IMR-90 (cell line): ENCODE data around the gene OXNAD1. TPM values are rescaled to one million over a fixed set of nuclear protein-coding genes. Genes with fewer than 3 reads are reported as not detected.
A peak's percentile ranks its signal among the peaks of the same experiment; 100 is the strongest.

Source experiments
- ATAC-seq: fragments of 200-7000 bp; cut with Tn5 transposase; 2 replicates; pipeline ENCODE4 v1.9.1; 2020; ENCODE audit warnings: low read depth, mild to moderate bottlenecking, moderate library complexity
- BruUV-seq: library from RNA; stranded (reverse); fragments of 400-500 nt; replicated peaks from 2 replicates; lab custom pipeline; 2021; lab: Mats Ljungman, UMichigan
- CTCF ChIA-PET: fragments of 300-600 bp; formaldehyde crosslinking; extraction: SDS; loops from one replicate; lab custom pipeline; 2021; ENCODE audit warnings: antibody characterized with exemption; lab: Yijun Ruan, JAX
- POLR2A ChIA-PET: fragments of 300-600 bp; sonication (Branson Sonifier 250); formaldehyde crosslinking; loops from one replicate; lab custom pipeline; 2022; ENCODE audit warnings: antibody characterized with exemption; ENCODE audit not compliant: unreplicated experiment; lab: Charles Lee
- DNase-seq: peaks from one replicate; pipeline ENCODE4 v3.0.0; 2013
- H2AFZ ChIP-seq: replicated peaks from 2 replicates; pipeline ENCODE3; 2013; ENCODE audit warnings: low read length, mild to moderate bottlenecking; ENCODE audit not compliant: poor library complexity
- H2AK5ac ChIP-seq: 2 replicates; pipeline ENCODE4 v1.6.1; 2013; ENCODE audit warnings: low read depth, low read length, inconsistent platforms
- H2AK9ac ChIP-seq: replicated peaks from 2 replicates; pipeline ENCODE3; 2013; ENCODE audit warnings: mild to moderate bottlenecking, low read depth, low read length, moderate library complexity; ENCODE audit not compliant: poor library complexity
- H2BK120ac ChIP-seq: 2 replicates; pipeline ENCODE4 v1.6.1; 2013; ENCODE audit warnings: low read depth, low read length, inconsistent platforms
- H2BK15ac ChIP-seq: 3 replicates; pipeline ENCODE4 v1.6.1; 2013; ENCODE audit warnings: low read depth, low read length, inconsistent platforms
- H2BK20ac ChIP-seq: 2 replicates; pipeline ENCODE4 v1.6.1; 2013; ENCODE audit warnings: low read depth, mild to moderate bottlenecking, inconsistent platforms, low read length, moderate library complexity
- H2BK5ac ChIP-seq: 2 replicates; pipeline ENCODE4 v1.6.1; 2013; ENCODE audit warnings: mild to moderate bottlenecking, low read depth, low read length, inconsistent platforms; ENCODE audit not compliant: poor library complexity, severe bottlenecking
- H3K14ac ChIP-seq: replicated peaks from 2 replicates; pipeline ENCODE4 v1.6.1; 2013; ENCODE audit warnings: low read depth, low read length, inconsistent platforms
- H3K18ac ChIP-seq: 2 replicates; pipeline ENCODE4 v1.6.1; 2013; ENCODE audit warnings: low read depth, low read length, control low read depth
- H3K23ac ChIP-seq: 2 replicates; pipeline ENCODE4 v1.6.1; 2013; ENCODE audit warnings: low read depth, low read length, inconsistent platforms
- H3K27ac ChIP-seq: 2 replicates; pipeline ENCODE4 v1.5.1; 2013; ENCODE audit warnings: mild to moderate bottlenecking, control low read depth, low read length; ENCODE audit not compliant: insufficient read depth
- H3K27me3 ChIP-seq: 2 replicates; pipeline ENCODE4 v1.6.1; 2013; ENCODE audit warnings: low read length; ENCODE audit not compliant: control insufficient read depth, insufficient read depth
- H3K36me3 ChIP-seq: 2 replicates; pipeline ENCODE4 v1.6.1; 2013; ENCODE audit warnings: low read length, mixed read lengths; ENCODE audit not compliant: control insufficient read depth, insufficient read depth
- H3K4ac ChIP-seq: 2 replicates; pipeline ENCODE4 v1.6.1; 2013; ENCODE audit warnings: low read depth, low read length, inconsistent platforms
- H3K4me1 ChIP-seq: 2 replicates; pipeline ENCODE4 v1.6.1; 2013; ENCODE audit warnings: low read length, mixed read lengths; ENCODE audit not compliant: control insufficient read depth, insufficient read depth
- H3K4me2 ChIP-seq: 2 replicates; pipeline ENCODE4 v1.6.1; 2013; ENCODE audit warnings: low read depth, mild to moderate bottlenecking, control low read depth, low read length, moderate library complexity
- H3K4me3 ChIP-seq: 2 replicates; pipeline ENCODE4 v1.5.1; 2013; ENCODE audit warnings: low read depth, mild to moderate bottlenecking, control low read depth, low read length, moderate library complexity; ENCODE audit not compliant: insufficient read depth
- H3K56ac ChIP-seq: 2 replicates; pipeline ENCODE4 v1.6.1; 2013; ENCODE audit warnings: low read length, inconsistent platforms; ENCODE audit not compliant: insufficient read depth; ENCODE audit errors: extremely low read depth
- H3K79me1 ChIP-seq, 2 experiments: 2 replicates each; pipeline ENCODE4 v1.6.1; 2013; ENCODE audit warnings: low read length in 2 of 2, inconsistent platforms in 1 of 2, low read depth in 1 of 2
- H3K9ac ChIP-seq: 2 replicates; pipeline ENCODE4 v1.6.1; 2013; ENCODE audit warnings: low read depth, low read length, control low read depth
- H3K9me1 ChIP-seq: 2 replicates; pipeline ENCODE4 v1.6.1; 2013; ENCODE audit warnings: low read length, inconsistent platforms; ENCODE audit not compliant: insufficient read depth
- H3K9me3 ChIP-seq: 2 replicates; pipeline ENCODE4 v1.6.1; 2013; ENCODE audit warnings: low read length; ENCODE audit not compliant: control insufficient read depth, insufficient read depth
- H4K20me1 ChIP-seq: 2 replicates; pipeline ENCODE4 v1.6.1; 2013; ENCODE audit warnings: low read length, inconsistent platforms; ENCODE audit not compliant: insufficient read depth
- H4K5ac ChIP-seq: 2 replicates; pipeline ENCODE4 v1.6.1; 2013; ENCODE audit warnings: mild to moderate bottlenecking, low read depth, low read length, control low read depth
- H4K8ac ChIP-seq, 2 experiments: 2 replicates each; pipeline ENCODE4 v1.6.1; 2013; ENCODE audit warnings: low read depth in 2 of 2, low read length in 2 of 2, control low read depth in 1 of 2, inconsistent platforms in 1 of 2
- H4K91ac ChIP-seq: 2 replicates; pipeline ENCODE4 v1.6.1; 2013; ENCODE audit warnings: low read depth, low read length, inconsistent platforms; ENCODE audit not compliant: insufficient read depth
- CHD1 ChIP-seq: IDR thresholded peaks from 2 replicates; pipeline ENCODE4 v1.6.1; 2012; ENCODE audit warnings: low read depth, low read length, improper control_type of control experiment
- MAFK ChIP-seq: IDR thresholded peaks from 2 replicates; pipeline ENCODE4 v1.6.1; 2012; ENCODE audit warnings: low read depth, low read length, improper control_type of control experiment
- USF2 ChIP-seq: fragments of 150-350 bp; IDR thresholded peaks from 2 replicates; pipeline ENCODE4 v1.6.1; 2017; ENCODE audit warnings: mild to moderate bottlenecking, antibody characterized with exemption, low read length, low read depth
- WGBS, 2 experiments: methylation state at CpG; one replicate each; pipeline versions ENCODE4 v1.1.5 to v1.1.7; 2013; ENCODE audit warnings: missing lambda C conversion rate in 2 of 2; ENCODE audit not compliant: insufficient read length in 1 of 2; ENCODE audit errors: extremely low coverage in 2 of 2; 5-methylcytosine and 5-hydroxymethylcytosine counted together
- dilution Hi-C: fragments of 300-500 bp; cut with HindIII; formaldehyde crosslinking; loops from one replicate; pipeline ENCODE4 v1.14.3; 2018; ENCODE audit warnings: low sequenced_read_pairs; ENCODE audit not compliant: unreplicated experiment
- in situ Hi-C: fragments of 300-500 bp; cut with MboI; formaldehyde crosslinking; loops from 3 replicates; pipeline ENCODE4 v1.14.3; 2019; ENCODE audit warnings: low sequenced_read_pairs, inconsistent platforms, mixed read lengths
- intact Hi-C: fragments of 100-400 bp; cut with micrococcal nuclease; formaldehyde crosslinking; loops from 2 replicates; pipeline ENCODE4 v1.10.0; 2022
- polyA plus RNA-seq, 3 experiments: library from polyadenylated mRNA; depleted of rRNA; stranded (reverse); fragments of >200 nt; gene quantifications; 2 replicates each; pipeline ENCODE4 v1.2.3, GENCODE V29; 2012; ENCODE audit warnings: low replicate concordance in 1 of 3
- total RNA-seq: library from RNA; depleted of rRNA; stranded (reverse); fragments of >200 nt; gene quantifications from 2 replicates; pipeline ENCODE4 v1.2.3, GENCODE V29; 2012

OXNAD1 gene
- total and polyA plus RNA-seq, 2 of the 4 experiments (the other 2 are of a cell fraction), result 6.2 to 11.3 TPM

- H2BK5ac ChIP-seq, result no peak overlapping the region
- H3K4me3 ChIP-seq, result no peak overlapping the region
- POLR2A ChIA-PET, result no interaction called here
- H3K56ac ChIP-seq, result no peak overlapping the region
- peaks cover 20 to 52% of the 10 kb centered on the region in 2 experiments for H3K79me1 ChIP-seq
- no peak overlapping the region for H3K23ac ChIP-seq
- H2BK15ac ChIP-seq, result no peak overlapping the region
- no peak overlapping the region for H2AK9ac ChIP-seq
- TF ChIP-seq MAFK (no peak), USF2 (no peak), CHD1 (no peak)
- peaks cover 8% of the 10 kb centered on the region for H3K4me1 ChIP-seq
- intact Hi-C loops (no loop called here), dilution Hi-C loops (no loop called here), in situ Hi-C loops (no loop called here)
- DNase-seq (peak; percentile 5), ATAC-seq (no peak)
- no peak overlapping the region for H4K91ac ChIP-seq
- H2AFZ ChIP-seq, result no peak overlapping the region
- H3K9ac ChIP-seq, result no peak overlapping the region
- H3K9me1 ChIP-seq, result peaks cover 17% of the 10 kb centered on the region
- H4K5ac ChIP-seq, result no peak overlapping the region
- CTCF ChIA-PET, result no interaction called here
- no peak overlapping the region for H2BK20ac ChIP-seq
- BruUV-seq, result no TSS peak
- no peak overlapping the region for H3K14ac ChIP-seq
- H4K20me1 ChIP-seq, result peaks cover 18% of the 10 kb centered on the region
- H2AK5ac ChIP-seq, result no peak overlapping the region
- no peak overlapping the region for H2BK120ac ChIP-seq
- no peak overlapping the region for H3K18ac ChIP-seq
- 50% methylated on average over 2 of the region's 4 CpGs; no CpG with 5 or more reads in 1 of the 2 experiments for WGBS, 2 experiments
- no peak overlapping the region for H3K4ac ChIP-seq
- no peak overlapping the region for H3K27ac ChIP-seq
- no peaks in the 10 kb centered on the region for H3K27me3 ChIP-seq
- H3K4me2 ChIP-seq, result no peak overlapping the region
- no peak overlapping the region for H4K8ac ChIP-seq
- peaks cover 6% of the 10 kb centered on the region for H3K9me3 ChIP-seq
- peaks cover 17% of the 10 kb centered on the region for H3K36me3 ChIP-seq
Observed at GRCh38 chr3:16334909-16335308, 69.9 kb downstream of the OXNAD1 start.
